ENCODE results near the gene TBC1D22A.

- peak; percentile 31; the same call in 1 of the 2 replicates for TF ChIP-seq CTCF (conservative IDR thresholded peaks at IDR 0.05; ENCODE audit: low read length)
- TF ChIP-seq EZH2phosphoT487 (IDR thresholded peaks at IDR 0.05; ENCODE audit: borderline replicate concordance, low read depth, low read length) = no peak
Observed at GRCh38 chr22:46737105-46737975, 25.1 kb upstream of the TBC1D22A start.

Measured in OCI-LY7 (cell line).